K562 (cell line): ENCODE measurements around the gene ZNF485. TPM values are rescaled to one million over a fixed set of nuclear protein-coding genes. Genes with fewer than 3 reads are reported as not detected.

Source experiments
- ATAC-seq: fragments of 200-7000 bp; cut with Tn5 transposase; 3 replicates; pipeline ENCODE4 v1.9.1; 2020; ENCODE audit warnings: moderate library complexity
- BruUV-seq: library from RNA; stranded (reverse); fragments of 400-500 nt; replicated peaks from 2 replicates; lab custom pipeline; 2021; lab: Mats Ljungman, UMichigan
- CTCF ChIA-PET: fragments of 300-600 bp; formaldehyde crosslinking; extraction: SDS; loops from one replicate; lab custom pipeline; 2021; ENCODE audit warnings: low intra/inter-chr PET ratio; lab: Yijun Ruan, JAX
- POLR2A ChIA-PET: fragments of 300-600, 350-650 bp; sonication (Branson Sonifier 250); formaldehyde crosslinking; extraction: SDS; loops from one replicate; lab custom pipeline; 2021; ENCODE audit warnings: antibody characterized with exemption, inconsistent platforms; lab: Yijun Ruan, JAX
- DNase-seq, 4 experiments: peaks; one replicate each; pipeline versions ENCODE4 v3.0.0 to v3.0.0-alpha.2; 2011 to 2018; ENCODE audit warnings: low spot score in 3 of 4, mixed read lengths in 3 of 4; ENCODE audit errors: extremely low read depth in 1 of 4
- FAIRE-seq: peaks from 2 replicates; lab custom pipeline; 2011; peaks lifted over from hg19 to GRCh38; lab: Jason Lieb, UNC
- H2AFZ ChIP-seq: 2 replicates; pipeline ENCODE4 v1.6.0; 2011; ENCODE audit warnings: low read depth, low read length, control low read depth, inconsistent platforms
- H3K27ac ChIP-seq: fragments of 200-600 bp; 3 replicates; pipeline ENCODE4 v1.8.0; 2011; ENCODE audit warnings: low read depth, mild to moderate bottlenecking, control low read depth, inconsistent platforms, low read length, moderate library complexity, mixed read lengths; ENCODE audit errors: extremely low read depth
- H3K27me3 ChIP-seq, 2 experiments: fragments of 300-600 bp in 1 of 2; 2 replicates in 1 of 2; 3 replicates in 1 of 2; pipeline versions ENCODE4 v1.6.0 to v1.8.0; 2011; ENCODE audit warnings: inconsistent platforms in 2 of 2, low read length in 2 of 2, mild to moderate bottlenecking in 1 of 2, mixed read lengths in 1 of 2, moderate library complexity in 1 of 2; ENCODE audit not compliant: control insufficient read depth in 2 of 2, insufficient read depth in 2 of 2
- H3K36me3 ChIP-seq: fragments of 300-600 bp; 3 replicates; pipeline ENCODE4 v1.8.0; 2011; ENCODE audit warnings: mild to moderate bottlenecking, low read length, inconsistent platforms; ENCODE audit not compliant: control insufficient read depth, insufficient read depth
- H3K4me1 ChIP-seq, 2 experiments: fragments of 200-600 bp in 1 of 2; replicated peaks in 1 of 2; 2 replicates in 1 of 2; 3 replicates in 1 of 2; pipeline versions ENCODE4 v1.5.1 to v1.8.0; 2011; ENCODE audit warnings: inconsistent platforms in 2 of 2, low read length in 2 of 2, mild to moderate bottlenecking in 1 of 2, mixed read lengths in 1 of 2, moderate library complexity in 1 of 2; ENCODE audit not compliant: control insufficient read depth in 2 of 2, insufficient read depth in 2 of 2
- H3K4me2 ChIP-seq: 2 replicates; pipeline ENCODE4 v1.6.1; 2011; ENCODE audit warnings: low read length, control low read depth, inconsistent platforms, mixed read lengths; ENCODE audit not compliant: insufficient read depth
- H3K4me3 ChIP-seq: fragments of 200-600 bp; sonication (generic), shearing (Covaris generic); 2 replicates; pipeline ENCODE4 v1.5.1; 2016; ENCODE audit warnings: control low read depth, inconsistent platforms
- H3K79me2 ChIP-seq: fragments of 200-600 bp; 3 replicates; pipeline ENCODE4 v1.8.0; 2011; ENCODE audit warnings: low read length, inconsistent platforms; ENCODE audit not compliant: control insufficient read depth, insufficient read depth
- H3K9ac ChIP-seq, 2 experiments: 2 replicates each; pipeline versions ENCODE4 v1.6.0 to v1.6.1; 2011; ENCODE audit warnings: low read depth in 2 of 2, low read length in 2 of 2, control low read depth in 1 of 2, inconsistent platforms in 1 of 2, mild to moderate bottlenecking in 1 of 2, mixed read lengths in 1 of 2; ENCODE audit not compliant: insufficient read depth in 1 of 2
- H3K9me1 ChIP-seq: one replicate; pipeline ENCODE4 v1.6.0; 2011; ENCODE audit warnings: inconsistent platforms, mild to moderate bottlenecking, low read length, moderate library complexity; ENCODE audit not compliant: control insufficient read depth, insufficient read depth
- H3K9me3 ChIP-seq: replicated peaks from 2 replicates; pipeline ENCODE4 v1.5.1; 2011; ENCODE audit warnings: low read depth, low read length, inconsistent platforms; ENCODE audit not compliant: control insufficient read depth, insufficient read depth
- H4K20me1 ChIP-seq: replicated peaks from 2 replicates; pipeline ENCODE4 v1.6.1; 2011; ENCODE audit warnings: low read length, inconsistent platforms, mixed read lengths; ENCODE audit not compliant: control insufficient read depth, insufficient read depth
- ASH1L ChIP-seq: fragments of 450-650 bp; IDR thresholded peaks from 2 replicates; pipeline ENCODE4 v1.6.1; 2018; ENCODE audit warnings: borderline replicate concordance, mild to moderate bottlenecking, low read depth; ENCODE audit not compliant: partially characterized antibody
- DDX20 ChIP-seq: fragments of 450-650 bp; IDR thresholded peaks from 2 replicates; pipeline ENCODE4 v1.6.1; 2016; ENCODE audit warnings: missing genetic modification characterization, low read depth, mild to moderate bottlenecking, missing compliant biosample characterization, moderate library complexity
- DMBX1 ChIP-seq: fragments of 250-450 bp; sonication (Bioruptor Pico); IDR thresholded peaks from 2 replicates; pipeline ENCODE4 v1.8.0; 2022; ENCODE audit warnings: inconsistent platforms, mild to moderate bottlenecking, moderate library complexity, borderline replicate concordance
- ELK3 ChIP-seq: fragments of 450-650 bp; formaldehyde crosslinking; IDR thresholded peaks from 2 replicates; pipeline ENCODE4 v1.4.0; 2020; ENCODE audit warnings: mild to moderate bottlenecking
- ETS2 ChIP-seq: IDR thresholded peaks from 2 replicates; pipeline ENCODE4 v1.6.1; 2016; ENCODE audit warnings: borderline replicate concordance, missing genetic modification characterization, mild to moderate bottlenecking, moderate library complexity, missing compliant biosample characterization; ENCODE audit not compliant: poor library complexity, severe bottlenecking
- HNRNPK ChIP-seq: fragments of 200-400 bp; formaldehyde crosslinking; IDR thresholded peaks from one replicate; pipeline ENCODE4 v1.6.1; 2018; ENCODE audit warnings: mild to moderate bottlenecking, low read depth, low read length; ENCODE audit not compliant: poor library complexity, severe bottlenecking
- HOXB6 ChIP-seq: fragments of 250-450 bp; sonication (Bioruptor Pico); IDR thresholded peaks from 2 replicates; pipeline ENCODE4 v1.5.1; 2022; ENCODE audit warnings: mild to moderate bottlenecking, borderline replicate concordance
- IRF1 ChIP-seq: sonication (generic); formaldehyde crosslinking; IDR thresholded peaks from 2 replicates; pipeline ENCODE4 v1.8.0; 2022; ENCODE audit warnings: missing genetic modification reagents, mild to moderate bottlenecking, borderline replicate concordance
- MCM7 ChIP-seq, 2 experiments: fragments of 450-650 bp; IDR thresholded peaks; 2 replicates each; pipeline ENCODE4 v1.6.1; 2016 to 2018
- MLX ChIP-seq, 2 experiments: fragments of 450-650 bp in 1 of 2; sonication (generic) in 1 of 2; formaldehyde crosslinking; conservative IDR thresholded peaks; 2 replicates each; pipeline versions ENCODE4 v1.4.0 to v1.8.1; 2020 to 2022; ENCODE audit warnings: mild to moderate bottlenecking in 1 of 2, missing genetic modification reagents in 1 of 2
- SETDB1 ChIP-seq: IDR thresholded peaks from one replicate; pipeline ENCODE4 v1.6.1; 2012; ENCODE audit warnings: low read length, control low read depth, inconsistent platforms
- SLC30A9 ChIP-seq: fragments of 250-450 bp; sonication (Bioruptor Pico); IDR thresholded peaks from 2 replicates; pipeline ENCODE4 v1.8.0; 2022; ENCODE audit warnings: mild to moderate bottlenecking, moderate library complexity
- SMAD1 ChIP-seq: fragments of 150-350 bp; IDR thresholded peaks from 2 replicates; pipeline ENCODE4 v1.6.1; 2014; ENCODE audit warnings: low read length, low read depth; ENCODE audit not compliant: partially characterized antibody
- SRSF3 ChIP-seq: fragments of 200-400 bp; formaldehyde crosslinking; IDR thresholded peaks from 2 replicates; pipeline ENCODE4 v1.6.1; 2016; ENCODE audit warnings: mild to moderate bottlenecking, low read length, moderate library complexity; ENCODE audit not compliant: insufficient read depth
- SRSF9 ChIP-seq: fragments of 200-400 bp; formaldehyde crosslinking; IDR thresholded peaks from 2 replicates; pipeline ENCODE4 v1.6.1; 2017; ENCODE audit warnings: low read depth, low read length, borderline replicate concordance
- U2AF1 ChIP-seq: fragments of 200-400 bp; formaldehyde crosslinking; optimal IDR thresholded peaks from 2 replicates; pipeline ENCODE3; 2017; ENCODE audit warnings: mild to moderate bottlenecking, low read depth, low read length, moderate library complexity
- ZBTB26 ChIP-seq: fragments of 450-650 bp; formaldehyde crosslinking; IDR thresholded peaks from 2 replicates; pipeline ENCODE4 v1.4.0; 2022; ENCODE audit warnings: missing genetic modification characterization
- ZNF347 ChIP-seq: fragments of 450-650 bp; formaldehyde crosslinking; IDR thresholded peaks from 2 replicates; pipeline ENCODE4 v1.4.0; 2020; ENCODE audit warnings: low read depth, mild to moderate bottlenecking, moderate library complexity
- WGBS: fragments of 100-300 bp; shearing (Covaris generic); methylation state at CpG from one replicate; pipeline ENCODE4 v1.1.6; 2016; ENCODE audit warnings: low coverage, mixed read lengths; ENCODE audit not compliant: insufficient coverage; ENCODE audit errors: missing lambda C conversion rate; 5-methylcytosine and 5-hydroxymethylcytosine counted together
- in situ Hi-C: fragments of 300-500 bp; cut with MboI; formaldehyde crosslinking; loops from 4 replicates; pipeline ENCODE4 v1.15.0; 2018; ENCODE audit warnings: inconsistent platforms, mixed read lengths
- intact Hi-C: fragments of 100-400 bp; cut with micrococcal nuclease; formaldehyde crosslinking; loops from 2 replicates; pipeline ENCODE4 v1.14.2; 2022
- polyA plus RNA-seq, 8 experiments: library from polyadenylated mRNA; depleted of rRNA in 4 of 8; stranded (reverse) in 5 of 8; unstranded in 3 of 8; fragments of >200 nt; fragmentation: Nextera tagmentation in 2 of 8; fragmentation: Illumina TruSeq in 1 of 8; extraction: Ambion mirVana in 2 of 8; extraction: Trizol in 1 of 8; gene quantifications; 2 replicates each; pipeline versions ENCODE4 v1.2.1 to v1.2.3, GENCODE V29; 2011 to 2014; ENCODE audit warnings: inconsistent platforms in 1 of 8, missing spikeins in 1 of 8
- total RNA-seq, 7 experiments: library from RNA; depleted of rRNA in 6 of 7; stranded (reverse); fragments of >200 nt in 6 of 7; fragmentation: Illumina TruSeq in 2 of 7; extraction: Trizol in 2 of 7; gene quantifications; 2 replicates each; pipeline versions ENCODE4 v1.2.1 to v1.2.3, GENCODE V29; 2011 to 2021; ENCODE audit warnings: low replicate concordance in 1 of 7

The ZNF485 gene
- total and polyA plus RNA-seq, 9 of the 15 experiments (the other 6 are each of a cell fraction or from before 2014, with no cell fraction given): 8.0 to 18.7 (median 11.9) TPM

GRCh38 chr10:43666552-43666951 lies 60.3 kb downstream of the ZNF485 start:
- Histone ChIP-seq H3K9me3 (no peaks in the 10 kb centered on the region), H3K9me1 (no peaks in the 10 kb centered on the region), H3K36me3 (no peaks in the 10 kb centered on the region), H3K4me2 (no peak overlapping the region), H4K20me1 (peaks cover 5% of the 10 kb centered on the region; the same call in 1 of the 2 replicates), H3K4me1 (peaks cover 0 to 10% of the 10 kb centered on the region in 2 experiments; a peak in 1 of 5 replicates), H3K79me2 (no peaks in the 10 kb centered on the region), H3K27me3 (peaks cover 45 to 54% of the 10 kb centered on the region in 2 experiments), H3K9ac (no peak overlapping the region), H2AFZ (no peak overlapping the region), H3K4me3 (no peak overlapping the region), H3K27ac (no peak overlapping the region)
- DNase-seq: no peak
- ATAC-seq: no peak
- CTCF ChIA-PET: interaction anchor here (0.6 to 0.7 kb wide), 2 partner anchors 110 to 715 kb away, joined by 3 to 4 read pairs; no protein-coding TSS in a partner anchor
- BruUV-seq: no TSS peak
- intact Hi-C loops (loop anchor here (10.0 kb wide), 1 partner anchor 182 kb away; no protein-coding TSS in a partner anchor), in situ Hi-C loops (loop anchor here (10.0 kb wide), 1 partner anchor 1198 kb away; no protein-coding TSS in a partner anchor)
- no peak for FAIRE-seq
- WGBS: 2% methylated on average over 9 of the region's 9 CpGs
- POLR2A ChIA-PET: interaction anchor here (0.7 kb wide), 1 partner anchor 1196 kb away, joined by 3 read pairs; no protein-coding TSS in a partner anchor
- no peak for TF ChIP-seq HNRNPK
- TF ChIP-seq ZBTB26 (CRISPR knock-in tag): no peak
- TF ChIP-seq ELK3: no peak
- no peak for TF ChIP-seq ASH1L
- TF ChIP-seq SRSF3: no peak
- no peak for TF ChIP-seq SMAD1
- no peak for TF ChIP-seq SRSF9
- no peak for TF ChIP-seq HOXB6 (CRISPR knock-in tag)
- no peak for TF ChIP-seq U2AF1
- no peak for TF ChIP-seq MCM7 (IDR thresholded peaks at IDR 0.05)
- TF ChIP-seq IRF1 (CRISPR knock-in tag): no peak
- TF ChIP-seq SETDB1: no peak
- no peak for TF ChIP-seq MLX (CRISPR knock-in tag; conservative IDR thresholded peaks at IDR 0.05)
- TF ChIP-seq ETS2: no peak
- TF ChIP-seq DMBX1: no peak
- TF ChIP-seq SLC30A9: no peak
- TF ChIP-seq ZNF347 (CRISPR knock-in tag): no peak
- no peak for TF ChIP-seq DDX20
